ENCODE measurements around the gene HSPB2. TPM values are rescaled to one million over a fixed set of nuclear protein-coding genes. Genes with fewer than 3 reads are reported as not detected.
A peak's percentile ranks its signal among the peaks of the same experiment; 100 is the strongest.

Gene HSPB2
- total RNA-seq, 1 experiment from 2014 or later: not detected

DNA sequence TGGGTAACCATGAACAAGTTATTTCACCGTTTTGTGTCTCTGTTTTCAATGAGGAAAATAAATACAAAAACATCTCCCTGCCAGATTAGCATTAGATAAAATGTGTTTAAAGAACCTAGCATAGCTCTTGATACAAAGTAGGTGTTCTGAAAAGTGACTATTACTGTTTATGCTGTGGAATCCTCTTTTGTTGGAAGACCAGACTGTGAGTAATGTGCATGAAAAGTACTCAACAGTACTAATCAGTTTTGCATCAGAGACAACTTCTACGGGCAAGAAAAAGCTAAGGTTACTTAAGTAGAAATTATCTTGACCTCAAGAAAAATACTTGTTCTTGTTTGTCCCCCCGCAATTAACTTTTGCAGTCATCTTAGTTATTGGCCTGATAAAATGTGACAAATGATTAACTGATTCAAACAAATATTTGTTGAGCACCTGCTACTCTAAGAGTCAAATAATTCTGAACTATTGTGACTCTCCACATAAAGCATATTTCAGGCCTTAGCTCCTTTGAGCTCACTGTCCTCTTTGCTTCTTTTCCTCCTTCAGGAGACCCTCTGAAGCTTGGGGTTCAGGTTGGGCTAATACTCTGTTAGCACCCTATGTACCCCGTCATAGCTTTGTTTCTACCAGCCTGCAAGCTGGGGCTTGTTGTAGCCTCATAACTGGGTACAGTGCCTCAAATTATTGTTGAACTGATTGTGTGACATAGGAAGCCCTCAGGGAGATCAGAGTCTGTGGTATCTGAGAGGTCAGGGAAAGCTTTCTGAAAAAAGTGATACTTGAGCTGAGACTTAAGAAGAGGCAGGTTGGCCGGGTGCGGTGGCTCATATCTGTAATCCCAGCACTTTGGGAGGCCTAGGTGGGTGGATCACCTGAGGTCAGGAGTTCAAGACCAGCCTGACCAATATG, 49.1 kb downstream of the HSPB2 start:
- DNase-seq: no peak
- no peaks in the 10 kb centered on the region for H3K27me3 ChIP-seq (ENCODE audit: low read length)
- H3K79me2 ChIP-seq (ENCODE audit: low read length): no peaks in the 10 kb centered on the region
- no peaks in the 10 kb centered on the region for H3K4me1 ChIP-seq (ENCODE audit: low read length)
- no peak overlapping the region for H3K27ac ChIP-seq (ENCODE audit: low read length)
- no peaks in the 10 kb centered on the region for H4K20me1 ChIP-seq (ENCODE audit: insufficient read depth, low read depth, low read length)
- no peak overlapping the region for H3K4me2 ChIP-seq (ENCODE audit: low read depth, low read length, poor library complexity, severe bottlenecking)
- H3K4me3 ChIP-seq (ENCODE audit: low read length): no peak overlapping the region
- no peak overlapping the region for H3K9ac ChIP-seq (ENCODE audit: low read length)
- no peak overlapping the region for H2AFZ ChIP-seq (ENCODE audit: low read length)
- no peaks in the 10 kb centered on the region for H3K36me3 ChIP-seq (ENCODE audit: insufficient read depth, low read length)
- H3K9me2 ChIP-seq (replicated peaks; ENCODE audit: insufficient read depth, low read length): no peaks in the 10 kb centered on the region
- H3K9me3 ChIP-seq (ENCODE audit: low read length): no peaks in the 10 kb centered on the region

Small RNA genes lying within 50 kb of the gene (small RNA-seq; reads per million reads assigned to genes)
- gene C11orf52: not detected
- not detected for gene GNG5P3
- not detected for gene RNA5SP351
- 3.1 reads per million, percentile 67 among the genes with 10 or more reads in this experiment for gene RPL37AP8

Other genes with a start within 250 kb of the HSPB2 start
- gene PPP2R1B, start 146.3 kb upstream of the HSPB2 start, total RNA-seq (2014; rRNA removed; shearing (Covaris generic); ENCODE audit: low replicate concordance): 145 and 211 TPM in 2 replicates
- gene ALG9, start 41.2 kb upstream of the HSPB2 start, total RNA-seq (2014; rRNA removed; shearing (Covaris generic); ENCODE audit: low replicate concordance): 8.0 and 14.2 TPM in 2 replicates
- 2.5 and 5.2 TPM in 2 replicates for gene FDXACB1, start 33.6 kb upstream of the HSPB2 start, total RNA-seq (2014; rRNA removed; shearing (Covaris generic); ENCODE audit: low replicate concordance)
- 31.5 and 40.7 TPM in 2 replicates for gene CFAP68, start 33.2 kb upstream of the HSPB2 start, total RNA-seq (2014; rRNA removed; shearing (Covaris generic); ENCODE audit: low replicate concordance)
- gene CRYAB, start 964 bp upstream of the HSPB2 start, total RNA-seq (2014; rRNA removed; shearing (Covaris generic); ENCODE audit: low replicate concordance): not detected in 2 replicates
- not detected in 2 replicates for gene C11orf52, start 6.2 kb downstream of the HSPB2 start, total RNA-seq (2014; rRNA removed; shearing (Covaris generic); ENCODE audit: low replicate concordance)
- 2.0 and 2.8 TPM in 2 replicates for gene DIXDC1, start 24.6 kb downstream of the HSPB2 start, total RNA-seq (2014; rRNA removed; shearing (Covaris generic); ENCODE audit: low replicate concordance)
- 26.1 and 39.8 TPM in 2 replicates for gene DLAT, start 112.7 kb downstream of the HSPB2 start, total RNA-seq (2014; rRNA removed; shearing (Covaris generic); ENCODE audit: low replicate concordance)
- gene PIH1D2, start 161.3 kb downstream of the HSPB2 start, total RNA-seq (2014; rRNA removed; shearing (Covaris generic); ENCODE audit: low replicate concordance): 1.3 and 1.4 TPM in 2 replicates
- gene NKAPD1, start 161.6 kb downstream of the HSPB2 start, total RNA-seq (2014; rRNA removed; shearing (Covaris generic); ENCODE audit: low replicate concordance): 11.5 and 11.7 TPM in 2 replicates
- gene TIMM8B, start 174.0 kb downstream of the HSPB2 start, total RNA-seq (2014; rRNA removed; shearing (Covaris generic); ENCODE audit: low replicate concordance): 53.3 and 73.4 TPM in 2 replicates
- 57.4 and 79.6 TPM in 2 replicates for gene SDHD, start 174.1 kb downstream of the HSPB2 start, total RNA-seq (2014; rRNA removed; shearing (Covaris generic); ENCODE audit: low replicate concordance)

Measured in Karpas-422 (cell line).